Keratinocyte (primary cell): ENCODE measurements around the gene FUBP1. TPM values are rescaled to one million over a fixed set of nuclear protein-coding genes. Genes with fewer than 3 reads are reported as not detected.

Experiments
- DNase-seq: peaks from one replicate; pipeline ENCODE4 v3.0.0-alpha.2; 2011; ENCODE audit warnings: low read depth, missing footprints, low spot score
- FAIRE-seq: peaks from 2 replicates; lab custom pipeline; 2011; peaks lifted over from hg19 to GRCh38; lab: Jason Lieb, UNC
- H2AFZ ChIP-seq: 2 replicates; pipeline ENCODE4 v1.6.0; 2012; ENCODE audit warnings: low read length, control low read depth, inconsistent platforms; ENCODE audit not compliant: control insufficient read depth
- H3K27ac ChIP-seq: 2 replicates; pipeline ENCODE4 v1.5.1; 2011; ENCODE audit warnings: low read length; ENCODE audit not compliant: control insufficient read depth, insufficient read depth
- H3K27me3 ChIP-seq: 3 replicates; pipeline ENCODE4 v1.6.0; 2011; ENCODE audit warnings: low read length; ENCODE audit not compliant: control insufficient read depth, insufficient read depth; ENCODE audit errors: extremely low read depth
- H3K36me3 ChIP-seq, 2 experiments: 2 replicates in 1 of 2; 3 replicates in 1 of 2; pipeline ENCODE4 v1.5.1; 2011; ENCODE audit warnings: low read length in 2 of 2, mild to moderate bottlenecking in 1 of 2; ENCODE audit not compliant: control insufficient read depth in 2 of 2, insufficient read depth in 2 of 2; ENCODE audit errors: extremely low read depth in 1 of 2
- H3K4me1 ChIP-seq: 3 replicates; pipeline ENCODE4 v1.5.1; 2011; ENCODE audit warnings: low read length; ENCODE audit not compliant: control insufficient read depth, insufficient read depth; ENCODE audit errors: extremely low read depth
- H3K4me2 ChIP-seq: 3 replicates; pipeline ENCODE4 v1.6.0; 2011; ENCODE audit warnings: low read depth, low read length; ENCODE audit not compliant: control insufficient read depth, insufficient read depth; ENCODE audit errors: extremely low read depth
- H3K4me3 ChIP-seq, 3 experiments: fragments of 200-600 bp in 1 of 3; sonication (generic) in 1 of 3; 2 replicates in 2 of 3; 3 replicates in 1 of 3; pipeline ENCODE4 v1.5.1; 2011 to 2016; ENCODE audit warnings: low read length in 3 of 3, mild to moderate bottlenecking in 3 of 3, control low read depth in 2 of 3, inconsistent platforms in 1 of 3, low read depth in 1 of 3, mixed read lengths in 1 of 3, mixed run types in 1 of 3, moderate library complexity in 1 of 3; ENCODE audit not compliant: control insufficient read depth in 2 of 3, insufficient read depth in 2 of 3; ENCODE audit errors: extremely low read depth in 1 of 3
- H3K79me2 ChIP-seq: 2 replicates; pipeline ENCODE4 v1.6.0; 2012; ENCODE audit warnings: low read length; ENCODE audit not compliant: control insufficient read depth, insufficient read depth
- H3K9ac ChIP-seq: 3 replicates; pipeline ENCODE4 v1.6.0; 2011; ENCODE audit warnings: low read length; ENCODE audit not compliant: control insufficient read depth, insufficient read depth; ENCODE audit errors: extremely low read depth
- H3K9me1 ChIP-seq: 3 replicates; pipeline ENCODE4 v1.6.0; 2011; ENCODE audit warnings: low read length; ENCODE audit not compliant: control insufficient read depth, insufficient read depth; ENCODE audit errors: extremely low read depth
- H3K9me3 ChIP-seq: 2 replicates; pipeline ENCODE4 v1.5.1; 2012; ENCODE audit warnings: low read depth, low read length; ENCODE audit not compliant: control insufficient read depth
- H4K20me1 ChIP-seq: 3 replicates; pipeline ENCODE4 v1.6.0; 2011; ENCODE audit warnings: low read length; ENCODE audit not compliant: control insufficient read depth, insufficient read depth; ENCODE audit errors: extremely low read depth
- CTCF ChIP-seq, 3 experiments: IDR thresholded peaks in 1 of 3; conservative IDR thresholded peaks in 1 of 3; optimal IDR thresholded peaks in 1 of 3; 2 replicates in 2 of 3; 3 replicates in 1 of 3; pipeline versions ENCODE3 to v1.5.1; 2011; ENCODE audit warnings: low read length in 3 of 3, mild to moderate bottlenecking in 3 of 3, moderate library complexity in 2 of 3, control low read depth in 1 of 3, inconsistent platforms in 1 of 3; ENCODE audit not compliant: insufficient read depth in 2 of 3; ENCODE audit errors: extremely low read depth in 1 of 3
- EZH2 ChIP-seq: IDR thresholded peaks from one replicate; pipeline ENCODE4 v1.6.1; 2012; ENCODE audit warnings: inconsistent platforms, mild to moderate bottlenecking, low read length, moderate library complexity
- dilution Hi-C: fragments of 300-500 bp; cut with MboI; formaldehyde crosslinking; loops from one replicate; pipeline ENCODE4 v1.7.0; 2020; ENCODE audit warnings: low sequenced_read_pairs; ENCODE audit not compliant: extremely low pct_ligation_motif_present
- polyA plus RNA-seq, 5 experiments: library from polyadenylated mRNA; depleted of rRNA in 3 of 5; stranded (reverse) in 3 of 5; stranded (forward) in 1 of 5; unstranded in 1 of 5; fragments of >200 nt; gene quantifications; 1 replicate in 1 of 5; 2 replicates in 3 of 5; 3 replicates in 1 of 5; pipeline versions ENCODE4 v1.2.1 to v1.2.3, GENCODE V29; 2011 to 2012; ENCODE audit warnings: missing spikeins in 2 of 5, low read depth in 1 of 5, low replicate concordance in 1 of 5

FUBP1 gene
- polyA plus RNA-seq, 1 donor (not counting 4 experiments of a cell fraction or from before 2014, with no cell fraction given), result 137 TPM

GRCh38 chr1:77905603-77906002, 73.3 kb downstream of the FUBP1 start:
- DNase-seq (no peak), FAIRE-seq (no peak)
- Histone ChIP-seq H3K4me3 (no peak overlapping the region), H3K4me1 (no peaks in the 10 kb centered on the region), H3K27me3 (no peaks in the 10 kb centered on the region), H3K9me3 (no peaks in the 10 kb centered on the region), H3K27ac (no peak overlapping the region), H3K36me3 (no peaks in the 10 kb centered on the region), H3K79me2 (no peaks in the 10 kb centered on the region), H2AFZ (no peak overlapping the region), H3K4me2 (no peak overlapping the region), H3K9ac (no peak overlapping the region), H4K20me1 (no peaks in the 10 kb centered on the region), H3K9me1 (no peaks in the 10 kb centered on the region)
- dilution Hi-C loops, result no loop called here
- no peak for TF ChIP-seq CTCF (optimal IDR thresholded peaks at IDR 0.05 in 1 of 3, IDR thresholded peaks at IDR 0.05 in 1 of 3, conservative IDR thresholded peaks at IDR 0.05 in 1 of 3; ENCODE audit: extremely low read depth in 1 of 3, insufficient read depth in 2 of 3, low read length in 3 of 3)
- TF ChIP-seq EZH2, result no peak

- H3K9ac ChIP-seq, result no peak overlapping the region
- H3K4me2 ChIP-seq, result peak overlapping the region; percentile 19
- dilution Hi-C loops, result no loop called here
- TF ChIP-seq CTCF (optimal IDR thresholded peaks at IDR 0.05 in 1 of 3, IDR thresholded peaks at IDR 0.05 in 1 of 3, conservative IDR thresholded peaks at IDR 0.05 in 1 of 3; ENCODE audit: extremely low read depth in 1 of 3, insufficient read depth in 2 of 3, low read length in 3 of 3), result peak; percentile 46 to 77 (median 74)
- no peak for TF ChIP-seq EZH2
- no peaks in the 10 kb centered on the region for H3K9me1 ChIP-seq
- H3K4me3 ChIP-seq, result no peak overlapping the region
- H3K36me3 ChIP-seq, result no peaks in the 10 kb centered on the region
- FAIRE-seq (peak; percentile 80), DNase-seq (no peak)
- H3K9me3 ChIP-seq, result no peaks in the 10 kb centered on the region
- H4K20me1 ChIP-seq, result no peaks in the 10 kb centered on the region
- no peaks in the 10 kb centered on the region for H3K27me3 ChIP-seq
- H3K27ac ChIP-seq, result no peak overlapping the region
- H3K79me2 ChIP-seq, result no peaks in the 10 kb centered on the region
- H2AFZ ChIP-seq, result no peak overlapping the region
- no peaks in the 10 kb centered on the region for H3K4me1 ChIP-seq
Observed at GRCh38 chr1:77900687-77901293, 78.1 kb downstream of the FUBP1 start.
